Measurements from ENCODE around the gene ANKRD63. TPM values are rescaled to one million over a fixed set of nuclear protein-coding genes. Genes with fewer than 3 reads are reported as not detected.

Gene ANKRD63
- total RNA-seq, 1 experiment from 2014 or later = 1.2 TPM

DNA sequence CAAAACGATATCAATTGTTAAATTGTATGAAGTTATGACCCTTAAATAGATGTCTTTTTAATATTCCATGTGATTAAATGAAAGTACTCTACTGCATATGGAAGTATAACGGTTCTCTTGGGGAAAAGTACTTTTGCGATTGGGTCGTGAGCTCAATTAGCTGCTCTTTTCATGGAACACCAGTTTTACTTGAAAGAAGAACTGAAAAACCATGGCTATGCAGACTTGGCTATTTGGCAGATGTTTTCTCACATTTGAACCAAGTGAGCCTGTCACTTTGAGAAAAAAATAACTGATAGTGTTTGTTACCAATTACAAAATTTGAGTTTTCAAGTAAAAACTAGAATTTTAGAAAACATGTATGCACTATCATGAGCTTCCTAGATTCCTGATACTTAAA, 34.7 kb upstream of the ANKRD63 start (continued):
- TF ChIP-seq, protein P1, sequence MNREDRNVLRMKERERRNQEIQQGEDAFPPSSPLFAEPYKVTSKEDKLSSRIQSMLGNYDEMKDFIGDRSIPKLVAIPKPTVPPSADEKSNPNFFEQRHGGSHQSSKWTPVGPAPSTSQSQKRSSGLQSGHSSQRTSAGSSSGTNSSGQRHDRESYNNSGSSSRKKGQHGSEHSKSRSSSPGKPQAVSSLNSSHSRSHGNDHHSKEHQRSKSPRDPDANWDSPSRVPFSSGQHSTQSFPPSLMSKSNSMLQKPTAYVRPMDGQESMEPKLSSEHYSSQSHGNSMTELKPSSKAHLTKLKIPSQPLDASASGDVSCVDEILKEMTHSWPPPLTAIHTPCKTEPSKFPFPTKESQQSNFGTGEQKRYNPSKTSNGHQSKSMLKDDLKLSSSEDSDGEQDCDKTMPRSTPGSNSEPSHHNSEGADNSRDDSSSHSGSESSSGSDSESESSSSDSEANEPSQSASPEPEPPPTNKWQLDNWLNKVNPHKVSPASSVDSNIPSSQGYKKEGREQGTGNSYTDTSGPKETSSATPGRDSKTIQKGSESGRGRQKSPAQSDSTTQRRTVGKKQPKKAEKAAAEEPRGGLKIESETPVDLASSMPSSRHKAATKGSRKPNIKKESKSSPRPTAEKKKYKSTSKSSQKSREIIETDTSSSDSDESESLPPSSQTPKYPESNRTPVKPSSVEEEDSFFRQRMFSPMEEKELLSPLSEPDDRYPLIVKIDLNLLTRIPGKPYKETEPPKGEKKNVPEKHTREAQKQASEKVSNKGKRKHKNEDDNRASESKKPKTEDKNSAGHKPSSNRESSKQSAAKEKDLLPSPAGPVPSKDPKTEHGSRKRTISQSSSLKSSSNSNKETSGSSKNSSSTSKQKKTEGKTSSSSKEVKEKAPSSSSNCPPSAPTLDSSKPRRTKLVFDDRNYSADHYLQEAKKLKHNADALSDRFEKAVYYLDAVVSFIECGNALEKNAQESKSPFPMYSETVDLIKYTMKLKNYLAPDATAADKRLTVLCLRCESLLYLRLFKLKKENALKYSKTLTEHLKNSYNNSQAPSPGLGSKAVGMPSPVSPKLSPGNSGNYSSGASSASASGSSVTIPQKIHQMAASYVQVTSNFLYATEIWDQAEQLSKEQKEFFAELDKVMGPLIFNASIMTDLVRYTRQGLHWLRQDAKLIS (CRISPR knock-in tag; IDR thresholded peaks at IDR 0.05; ENCODE audit: borderline replicate concordance) = no peak
- no peak for TF ChIP-seq ZNF416 (CRISPR knock-in tag; IDR thresholded peaks at IDR 0.05)
- TF ChIP-seq NR3C1 (CRISPR knock-in tag; conservative IDR thresholded peaks at IDR 0.05; ENCODE audit: low read depth) = no peak
- TF ChIP-seq, protein P2, sequence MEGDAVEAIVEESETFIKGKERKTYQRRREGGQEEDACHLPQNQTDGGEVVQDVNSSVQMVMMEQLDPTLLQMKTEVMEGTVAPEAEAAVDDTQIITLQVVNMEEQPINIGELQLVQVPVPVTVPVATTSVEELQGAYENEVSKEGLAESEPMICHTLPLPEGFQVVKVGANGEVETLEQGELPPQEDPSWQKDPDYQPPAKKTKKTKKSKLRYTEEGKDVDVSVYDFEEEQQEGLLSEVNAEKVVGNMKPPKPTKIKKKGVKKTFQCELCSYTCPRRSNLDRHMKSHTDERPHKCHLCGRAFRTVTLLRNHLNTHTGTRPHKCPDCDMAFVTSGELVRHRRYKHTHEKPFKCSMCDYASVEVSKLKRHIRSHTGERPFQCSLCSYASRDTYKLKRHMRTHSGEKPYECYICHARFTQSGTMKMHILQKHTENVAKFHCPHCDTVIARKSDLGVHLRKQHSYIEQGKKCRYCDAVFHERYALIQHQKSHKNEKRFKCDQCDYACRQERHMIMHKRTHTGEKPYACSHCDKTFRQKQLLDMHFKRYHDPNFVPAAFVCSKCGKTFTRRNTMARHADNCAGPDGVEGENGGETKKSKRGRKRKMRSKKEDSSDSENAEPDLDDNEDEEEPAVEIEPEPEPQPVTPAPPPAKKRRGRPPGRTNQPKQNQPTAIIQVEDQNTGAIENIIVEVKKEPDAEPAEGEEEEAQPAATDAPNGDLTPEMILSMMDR (IDR thresholded peaks at IDR 0.05) = no peak
- no peak for TF ChIP-seq JAZF1 (CRISPR knock-in tag; IDR thresholded peaks at IDR 0.05)

DNA sequence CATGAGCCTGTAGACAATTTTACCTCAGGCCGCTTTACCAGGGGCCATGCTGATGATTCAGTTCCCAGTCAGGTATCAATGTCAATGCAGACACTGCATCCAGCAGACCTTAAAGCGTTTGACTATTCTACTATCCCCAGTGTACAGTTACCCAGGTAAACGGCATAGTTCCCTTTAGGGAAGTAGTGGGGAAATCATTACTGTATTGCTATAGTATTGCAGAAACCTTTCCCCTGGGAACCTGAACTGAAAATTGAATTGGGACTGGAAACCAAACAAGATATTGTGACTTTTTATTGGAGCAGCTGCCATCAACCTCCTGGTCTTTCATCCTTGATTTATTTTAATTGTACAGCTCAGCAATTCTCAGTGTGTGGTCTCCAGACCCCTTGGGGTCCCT, 34.1 kb upstream of the ANKRD63 start:
- Mint-ChIP-seq H3K4me3 (no peak overlapping the region), H3K27me3 (ENCODE audit: low read depth) (peaks cover 24% of the 10 kb centered on the region), H3K9me3 (peaks cover 4% of the 10 kb centered on the region; the same call in 1 of the 2 replicates), H3K36me3 (no peaks in the 10 kb centered on the region), H3K4me1 (peaks cover 15% of the 10 kb centered on the region), H3K27ac (no peak overlapping the region)
- no peak for ATAC-seq
- POLR2A ChIA-PET = no interaction called here
- CTCF ChIA-PET = interaction anchor here (1.0 to 17.8 kb wide), 6 partner anchors 9 to 42 kb away, joined by 4 to 690 read pairs (median 11); partner anchors contain the start of genes CCDC9B and PLCB2
- no peak for DNase-seq (ENCODE audit: low spot score)
- TF ChIP-seq NFATC4 (CRISPR knock-in tag; IDR thresholded peaks at IDR 0.05) (no peak), NR2C2 (CRISPR knock-in tag; IDR thresholded peaks at IDR 0.05) (no peak), CREM (CRISPR knock-in tag; IDR thresholded peaks at IDR 0.05) (no peak), TCF7 (CRISPR knock-in tag; IDR thresholded peaks at IDR 0.05; ENCODE audit: low read depth) (no peak), ZNF317 (CRISPR knock-in tag; IDR thresholded peaks at IDR 0.05; ENCODE audit: borderline replicate concordance, low read depth) (no peak), NFE2L1 (CRISPR knock-in tag; IDR thresholded peaks at IDR 0.05) (no peak), ESRRA (CRISPR knock-in tag; IDR thresholded peaks at IDR 0.05; ENCODE audit: borderline replicate concordance) (no peak), ZNF263 (CRISPR knock-in tag; IDR thresholded peaks at IDR 0.05; ENCODE audit: low read depth) (no peak)
- TF ChIP-seq, protein P3, sequence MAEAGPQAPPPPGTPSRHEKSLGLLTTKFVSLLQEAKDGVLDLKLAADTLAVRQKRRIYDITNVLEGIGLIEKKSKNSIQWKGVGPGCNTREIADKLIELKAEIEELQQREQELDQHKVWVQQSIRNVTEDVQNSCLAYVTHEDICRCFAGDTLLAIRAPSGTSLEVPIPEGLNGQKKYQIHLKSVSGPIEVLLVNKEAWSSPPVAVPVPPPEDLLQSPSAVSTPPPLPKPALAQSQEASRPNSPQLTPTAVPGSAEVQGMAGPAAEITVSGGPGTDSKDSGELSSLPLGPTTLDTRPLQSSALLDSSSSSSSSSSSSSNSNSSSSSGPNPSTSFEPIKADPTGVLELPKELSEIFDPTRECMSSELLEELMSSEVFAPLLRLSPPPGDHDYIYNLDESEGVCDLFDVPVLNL (CRISPR knock-in tag; IDR thresholded peaks at IDR 0.05; ENCODE audit: borderline replicate concordance, low read depth) = no peak
- TF ChIP-seq, protein P4, sequence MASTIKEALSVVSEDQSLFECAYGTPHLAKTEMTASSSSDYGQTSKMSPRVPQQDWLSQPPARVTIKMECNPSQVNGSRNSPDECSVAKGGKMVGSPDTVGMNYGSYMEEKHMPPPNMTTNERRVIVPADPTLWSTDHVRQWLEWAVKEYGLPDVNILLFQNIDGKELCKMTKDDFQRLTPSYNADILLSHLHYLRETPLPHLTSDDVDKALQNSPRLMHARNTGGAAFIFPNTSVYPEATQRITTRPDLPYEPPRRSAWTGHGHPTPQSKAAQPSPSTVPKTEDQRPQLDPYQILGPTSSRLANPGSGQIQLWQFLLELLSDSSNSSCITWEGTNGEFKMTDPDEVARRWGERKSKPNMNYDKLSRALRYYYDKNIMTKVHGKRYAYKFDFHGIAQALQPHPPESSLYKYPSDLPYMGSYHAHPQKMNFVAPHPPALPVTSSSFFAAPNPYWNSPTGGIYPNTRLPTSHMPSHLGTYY (CRISPR knock-in tag; IDR thresholded peaks at IDR 0.05) = no peak
- TF ChIP-seq, protein P5, sequence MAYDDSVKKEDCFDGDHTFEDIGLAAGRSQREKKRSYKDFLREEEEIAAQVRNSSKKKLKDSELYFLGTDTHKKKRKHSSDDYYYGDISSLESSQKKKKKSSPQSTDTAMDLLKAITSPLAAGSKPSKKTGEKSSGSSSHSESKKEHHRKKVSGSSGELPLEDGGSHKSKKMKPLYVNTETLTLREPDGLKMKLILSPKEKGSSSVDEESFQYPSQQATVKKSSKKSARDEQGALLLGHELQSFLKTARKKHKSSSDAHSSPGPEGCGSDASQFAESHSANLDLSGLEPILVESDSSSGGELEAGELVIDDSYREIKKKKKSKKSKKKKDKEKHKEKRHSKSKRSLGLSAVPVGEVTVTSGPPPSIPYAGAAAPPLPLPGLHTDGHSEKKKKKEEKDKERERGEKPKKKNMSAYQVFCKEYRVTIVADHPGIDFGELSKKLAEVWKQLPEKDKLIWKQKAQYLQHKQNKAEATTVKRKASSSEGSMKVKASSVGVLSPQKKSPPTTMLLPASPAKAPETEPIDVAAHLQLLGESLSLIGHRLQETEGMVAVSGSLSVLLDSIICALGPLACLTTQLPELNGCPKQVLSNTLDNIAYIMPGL (CRISPR knock-in tag; IDR thresholded peaks at IDR 0.05) = no peak
- TF ChIP-seq, protein P6, sequence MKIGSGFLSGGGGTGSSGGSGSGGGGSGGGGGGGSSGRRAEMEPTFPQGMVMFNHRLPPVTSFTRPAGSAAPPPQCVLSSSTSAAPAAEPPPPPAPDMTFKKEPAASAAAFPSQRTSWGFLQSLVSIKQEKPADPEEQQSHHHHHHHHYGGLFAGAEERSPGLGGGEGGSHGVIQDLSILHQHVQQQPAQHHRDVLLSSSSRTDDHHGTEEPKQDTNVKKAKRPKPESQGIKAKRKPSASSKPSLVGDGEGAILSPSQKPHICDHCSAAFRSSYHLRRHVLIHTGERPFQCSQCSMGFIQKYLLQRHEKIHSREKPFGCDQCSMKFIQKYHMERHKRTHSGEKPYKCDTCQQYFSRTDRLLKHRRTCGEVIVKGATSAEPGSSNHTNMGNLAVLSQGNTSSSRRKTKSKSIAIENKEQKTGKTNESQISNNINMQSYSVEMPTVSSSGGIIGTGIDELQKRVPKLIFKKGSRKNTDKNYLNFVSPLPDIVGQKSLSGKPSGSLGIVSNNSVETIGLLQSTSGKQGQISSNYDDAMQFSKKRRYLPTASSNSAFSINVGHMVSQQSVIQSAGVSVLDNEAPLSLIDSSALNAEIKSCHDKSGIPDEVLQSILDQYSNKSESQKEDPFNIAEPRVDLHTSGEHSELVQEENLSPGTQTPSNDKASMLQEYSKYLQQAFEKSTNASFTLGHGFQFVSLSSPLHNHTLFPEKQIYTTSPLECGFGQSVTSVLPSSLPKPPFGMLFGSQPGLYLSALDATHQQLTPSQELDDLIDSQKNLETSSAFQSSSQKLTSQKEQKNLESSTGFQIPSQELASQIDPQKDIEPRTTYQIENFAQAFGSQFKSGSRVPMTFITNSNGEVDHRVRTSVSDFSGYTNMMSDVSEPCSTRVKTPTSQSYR (CRISPR knock-in tag; IDR thresholded peaks at IDR 0.05) = no peak
